HepG2 (cell line): Measurements from ENCODE around the gene ITPK1. TPM values are rescaled to one million over a fixed set of nuclear protein-coding genes. Genes with fewer than 3 reads are reported as not detected.
A peak's percentile ranks its signal among the peaks of the same experiment; 100 is the strongest.

Experiments used
- ATAC-seq: fragments of 200-7000 bp; cut with Tn5 transposase; 3 replicates; pipeline ENCODE4 v1.9.1; 2020; ENCODE audit warnings: mild to moderate bottlenecking, moderate library complexity
- BruUV-seq: library from RNA; stranded (reverse); fragments of 400-500 nt; replicated peaks from 2 replicates; lab custom pipeline; 2021; lab: Mats Ljungman, UMichigan
- CTCF ChIA-PET: fragments of 300-600 bp; formaldehyde crosslinking; extraction: SDS; loops from one replicate; lab custom pipeline; 2021; ENCODE audit warnings: low total read pairs, inconsistent platforms, low intra/inter-chr PET ratio; lab: Yijun Ruan, JAX
- POLR2A ChIA-PET: fragments of 350-600 bp; sonication (Branson Sonifier 250); formaldehyde crosslinking; loops from one replicate; lab custom pipeline; 2020; ENCODE audit warnings: antibody characterized with exemption, inconsistent platforms; lab: Yijun Ruan, JAX
- DNase-seq: peaks from one replicate; pipeline ENCODE4 v3.0.0-alpha.2; 2015; ENCODE audit warnings: low spot score
- FAIRE-seq: peaks from 3 replicates; lab custom pipeline; 2011; peaks lifted over from hg19 to GRCh38; lab: Jason Lieb, UNC
- H2AFZ ChIP-seq: one replicate; pipeline ENCODE4 v1.6.1; 2011; ENCODE audit warnings: low read length, inconsistent platforms
- H3K27ac ChIP-seq: fragments of 300-600 bp; 3 replicates; pipeline ENCODE4 v1.8.0; 2011; ENCODE audit warnings: mixed run types, mild to moderate bottlenecking, mixed read lengths, low read length, inconsistent platforms; ENCODE audit not compliant: insufficient read depth; ENCODE audit errors: extremely low read length
- H3K27me3 ChIP-seq, 2 experiments: fragments of 200-600 bp in 1 of 2; 2 replicates in 1 of 2; 3 replicates in 1 of 2; pipeline versions ENCODE4 v1.6.0 to v1.8.0; 2011; ENCODE audit warnings: low read length in 2 of 2, mild to moderate bottlenecking in 2 of 2, moderate library complexity in 2 of 2, inconsistent platforms in 1 of 2; ENCODE audit not compliant: insufficient read depth in 2 of 2, control insufficient read depth in 1 of 2
- H3K36me3 ChIP-seq, 2 experiments: fragments of 200-600 bp in 1 of 2; replicated peaks in 1 of 2; 2 replicates in 1 of 2; 3 replicates in 1 of 2; pipeline versions ENCODE4 v1.5.1 to v1.8.0; 2011; ENCODE audit warnings: low read length in 2 of 2, inconsistent platforms in 1 of 2; ENCODE audit not compliant: insufficient read depth in 2 of 2, control insufficient read depth in 1 of 2
- H3K4me1 ChIP-seq: 2 replicates; pipeline ENCODE4 v1.5.1; 2012; ENCODE audit warnings: low read length, inconsistent platforms; ENCODE audit not compliant: insufficient read depth
- H3K4me2 ChIP-seq: 2 replicates; pipeline ENCODE4 v1.6.0; 2011; ENCODE audit warnings: low read depth, low read length, inconsistent platforms
- H3K4me3 ChIP-seq, 3 experiments: fragments of 200-600 bp in 1 of 3; sonication (generic), shearing (Covaris generic) in 1 of 3; replicated peaks in 1 of 3; 2 replicates each; pipeline ENCODE4 v1.5.1; 2011 to 2016; ENCODE audit warnings: low read length in 3 of 3, inconsistent platforms in 2 of 3, low read depth in 2 of 3, mild to moderate bottlenecking in 2 of 3, control low read depth in 1 of 3, mixed read lengths in 1 of 3; ENCODE audit not compliant: insufficient read depth in 1 of 3
- H3K79me2 ChIP-seq: one replicate; pipeline ENCODE4 v1.6.1; 2011; ENCODE audit warnings: low read length, inconsistent platforms; ENCODE audit not compliant: insufficient read depth
- H3K9ac ChIP-seq: 2 replicates; pipeline ENCODE4 v1.6.0; 2011; ENCODE audit warnings: mild to moderate bottlenecking, low read depth, low read length, inconsistent platforms; ENCODE audit not compliant: insufficient read depth
- H3K9me3 ChIP-seq: 2 replicates; pipeline ENCODE4 v1.5.1; 2012; ENCODE audit warnings: mild to moderate bottlenecking, low read length
- H4K20me1 ChIP-seq: 2 replicates; pipeline ENCODE4 v1.6.0; 2011; ENCODE audit warnings: inconsistent platforms, mild to moderate bottlenecking, low read length, moderate library complexity; ENCODE audit not compliant: insufficient read depth
- ZBTB33 ChIP-seq: sonication (generic); formaldehyde crosslinking; IDR thresholded peaks from 2 replicates; pipeline ENCODE4 v1.4.0; 2020; ENCODE audit warnings: missing genetic modification reagents
- ZBTB39 ChIP-seq: sonication (generic); formaldehyde crosslinking; IDR thresholded peaks from 2 replicates; pipeline ENCODE4 v1.5.0; 2020; ENCODE audit warnings: missing genetic modification reagents
- WGBS: methylation state at CpG from one replicate; pipeline ENCODE4 v1.1.6; 2017; ENCODE audit warnings: low lambda C conversion rate; 5-methylcytosine and 5-hydroxymethylcytosine counted together
- in situ Hi-C: cut with HindIII; loops from 2 replicates; pipeline ENCODE4 v1.10.0; 2017; ENCODE audit warnings: low pct_unique_long_range_greater_than_20kb; ENCODE audit not compliant: extremely low pct_ligation_motif_present
- intact Hi-C: fragments of 100-400 bp; cut with micrococcal nuclease; formaldehyde crosslinking; loops from one replicate; pipeline ENCODE4 v1.10.0; 2022; ENCODE audit not compliant: unreplicated experiment
- polyA plus RNA-seq, 8 experiments: library from polyadenylated mRNA; depleted of rRNA in 3 of 8; stranded (reverse) in 7 of 8; unstranded in 1 of 8; fragments of >200 nt; fragmentation: Illumina TruSeq in 4 of 8; extraction: Trizol in 4 of 8; gene quantifications; 2 replicates each; pipeline versions ENCODE4 v1.2.1 to v1.2.3, GENCODE V29; 2011 to 2016; ENCODE audit warnings: low read depth in 4 of 8, missing spikeins in 1 of 8, mixed read lengths in 1 of 8; ENCODE audit not compliant: insufficient read depth in 1 of 8
- total RNA-seq, 5 experiments: library from RNA; depleted of rRNA; stranded (reverse); fragments of >200 nt; fragmentation: Illumina TruSeq; extraction: Trizol; gene quantifications; 2 replicates each; pipeline ENCODE4 v1.2.3, GENCODE V29; 2016; ENCODE audit warnings: low read depth in 1 of 5

The ITPK1 gene
- total and polyA plus RNA-seq, 2 of the 13 experiments (the other 11 are each of a cell fraction or from before 2014, with no cell fraction given): 20.5 to 47.5 TPM

GRCh38 chr14:93014058-93015023 lies 101.4 kb downstream of the ITPK1 start:
- no peak for DNase-seq
- H3K27me3 ChIP-seq: no peaks in the 10 kb centered on the region
- ChIA-PET CTCF (no interaction called here), POLR2A (no interaction called here)
- no TSS peak for BruUV-seq
- no peak for TF ChIP-seq ZBTB39 (CRISPR knock-in tag)
- TF ChIP-seq ZBTB33 (CRISPR knock-in tag): peak; percentile 62
- H4K20me1 ChIP-seq: no peaks in the 10 kb centered on the region
- intact Hi-C loops: no loop called here
- peaks cover 3% of the 10 kb centered on the region for H3K79me2 ChIP-seq
- no peak overlapping the region for H3K27ac ChIP-seq
- H2AFZ ChIP-seq: no peak overlapping the region
- no peak overlapping the region for H3K4me2 ChIP-seq
- peaks cover 78% of the 10 kb centered on the region for H3K4me1 ChIP-seq
- in situ Hi-C loops: no loop called here
- peaks cover 4 to 5% of the 10 kb centered on the region in 2 experiments; a peak in 4 of 5 replicates for H3K36me3 ChIP-seq
- no peak overlapping the region for H3K4me3 ChIP-seq
- H3K9ac ChIP-seq: no peak overlapping the region
- no peak for ATAC-seq
- FAIRE-seq: no peak
- WGBS: 98% methylated on average over 16 of the region's 20 CpGs
- no peaks in the 10 kb centered on the region for H3K9me3 ChIP-seq
